HL-60/S4 (cell line): ENCODE data around the gene MAD2L1BP.

Source experiments
- in situ Hi-C: fragments of 300-500 bp; cut with MboI; formaldehyde crosslinking; loops from 2 replicates; pipeline ENCODE4 v1.14.3; 2022; ENCODE audit warnings: low sequenced_read_pairs

The MAD2L1BP gene

DNA sequence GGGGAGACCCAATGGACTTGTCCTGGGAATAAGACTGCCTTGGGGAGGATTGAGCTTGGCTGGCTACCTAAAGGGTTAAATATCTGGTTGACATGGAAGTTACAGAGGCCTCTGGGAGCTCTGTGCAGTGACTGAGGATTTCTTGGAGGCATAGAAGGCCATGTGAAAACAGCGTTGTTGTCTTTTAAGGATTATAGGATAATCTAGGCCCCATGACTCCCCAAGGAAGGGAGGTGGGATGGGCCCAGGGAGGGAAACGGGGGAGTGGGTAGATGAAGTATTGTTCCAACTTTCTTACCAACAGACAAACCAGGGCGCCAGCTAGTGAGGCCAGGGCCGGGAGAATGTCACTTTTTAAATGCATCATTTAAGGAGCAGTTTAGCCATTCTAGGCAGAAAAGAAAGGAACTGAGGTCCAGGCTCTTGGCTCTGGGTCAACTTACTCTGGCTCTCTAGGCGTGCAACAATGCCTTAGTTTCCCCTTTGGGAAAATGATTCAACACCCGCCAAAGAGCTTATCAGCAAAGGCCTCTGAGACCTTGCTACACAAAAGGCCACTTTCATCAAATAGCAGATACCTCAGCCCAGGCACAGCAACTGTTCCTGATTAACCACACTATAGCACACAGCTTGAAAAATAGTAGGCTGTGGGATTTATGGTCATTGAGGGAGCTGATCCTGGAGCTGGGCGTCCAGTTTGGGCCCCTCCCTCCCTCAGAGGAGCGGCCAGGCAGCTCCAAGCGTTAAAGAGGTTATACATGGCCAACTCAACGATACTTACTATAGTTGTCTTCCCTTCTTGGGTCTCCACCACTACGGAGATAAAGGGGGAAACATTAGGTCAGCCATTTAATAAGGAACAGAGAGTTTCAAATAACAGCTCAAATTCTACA is 44.9 kb downstream of the MAD2L1BP start:
- in situ Hi-C loops = no loop called here

DNA sequence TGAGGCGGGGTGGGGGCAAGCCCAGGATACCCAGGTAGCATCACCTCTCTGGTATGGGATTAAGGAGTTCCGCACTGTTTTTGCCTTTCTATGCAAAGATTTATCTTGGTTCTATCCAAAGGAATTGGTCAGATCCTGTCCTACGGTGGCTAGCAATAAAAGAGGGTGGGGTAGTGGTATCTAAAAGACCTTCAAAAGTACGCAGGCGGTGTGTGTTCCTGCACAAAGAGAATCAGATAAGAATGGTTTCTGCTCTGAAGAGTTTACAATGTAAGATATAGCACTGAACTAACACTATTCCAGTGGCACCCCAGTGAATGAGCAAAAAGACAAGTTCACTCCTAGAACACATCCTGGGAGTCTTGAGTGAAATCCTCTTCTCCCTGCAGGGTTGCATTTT is 45.7 kb downstream of the MAD2L1BP start:
- in situ Hi-C loops = no loop called here

DNA sequence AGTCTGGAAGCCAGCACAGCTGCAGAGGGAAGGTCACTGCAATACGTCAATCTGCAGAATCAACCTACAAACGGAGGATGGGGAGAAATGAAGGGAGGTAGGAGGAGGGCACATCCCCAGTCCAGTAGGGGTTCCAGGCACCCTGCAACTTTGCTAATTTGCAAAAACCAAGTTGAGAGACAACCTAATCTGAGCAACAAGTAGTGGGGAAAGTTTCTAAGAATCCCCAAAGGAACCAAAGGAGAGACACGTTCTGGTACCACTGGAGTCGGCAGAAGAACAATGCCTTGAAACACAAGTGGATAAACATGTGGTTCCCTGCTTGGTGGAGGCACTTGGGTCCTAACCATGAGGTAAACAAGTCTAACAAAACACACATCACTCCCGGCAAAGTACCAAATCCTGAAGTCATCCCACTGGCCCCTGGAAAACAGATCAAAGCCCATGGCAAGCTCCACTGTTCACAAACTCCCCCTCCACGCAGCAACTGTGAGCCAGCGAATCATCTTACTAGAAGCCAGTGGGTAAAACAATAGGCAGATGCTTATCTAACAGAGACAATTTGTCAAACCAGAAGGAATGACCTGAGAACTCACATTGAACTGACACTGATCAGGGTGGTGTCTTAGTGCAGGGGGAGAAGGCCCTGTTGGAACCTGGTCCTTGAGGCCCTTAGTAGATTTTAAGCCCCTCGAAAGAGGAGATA is 47.2 kb downstream of the MAD2L1BP start:
- in situ Hi-C loops = no loop called here

DNA sequence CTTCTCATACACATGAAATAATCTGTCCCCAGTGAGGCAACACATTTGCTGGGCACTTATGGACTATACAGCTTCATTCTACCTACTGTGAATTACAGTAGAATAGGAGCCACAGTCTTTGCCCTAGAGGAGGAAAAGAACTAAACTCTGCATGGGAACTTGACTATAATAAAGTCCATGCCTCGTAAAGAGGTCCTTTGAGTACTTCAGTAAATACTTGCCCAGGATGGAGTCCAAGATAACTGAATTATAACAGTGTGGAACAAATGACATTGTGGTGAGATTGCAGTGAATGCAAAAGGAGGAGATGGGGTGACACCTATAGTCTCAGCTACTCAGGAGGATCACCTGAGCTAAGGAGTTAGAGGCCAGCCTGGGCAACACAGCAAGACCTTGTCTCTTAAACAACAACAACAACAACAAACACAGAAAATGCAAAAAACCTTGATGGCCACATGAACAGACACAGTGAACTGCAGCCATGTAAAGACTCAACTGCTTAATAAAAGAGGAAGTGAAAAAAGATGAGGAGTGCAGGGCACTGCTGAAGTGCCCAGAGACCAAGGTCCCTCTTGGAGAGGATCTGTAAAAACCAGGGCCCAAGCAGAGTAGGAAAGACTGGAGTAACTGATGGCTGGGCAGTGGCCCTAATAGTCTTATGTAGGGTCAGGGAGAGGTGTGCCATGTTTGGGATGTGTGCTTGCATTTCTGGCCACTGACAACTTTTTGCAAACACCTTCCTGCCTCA is 48.2 kb downstream of the MAD2L1BP start:
- in situ Hi-C loops = no loop called here

DNA sequence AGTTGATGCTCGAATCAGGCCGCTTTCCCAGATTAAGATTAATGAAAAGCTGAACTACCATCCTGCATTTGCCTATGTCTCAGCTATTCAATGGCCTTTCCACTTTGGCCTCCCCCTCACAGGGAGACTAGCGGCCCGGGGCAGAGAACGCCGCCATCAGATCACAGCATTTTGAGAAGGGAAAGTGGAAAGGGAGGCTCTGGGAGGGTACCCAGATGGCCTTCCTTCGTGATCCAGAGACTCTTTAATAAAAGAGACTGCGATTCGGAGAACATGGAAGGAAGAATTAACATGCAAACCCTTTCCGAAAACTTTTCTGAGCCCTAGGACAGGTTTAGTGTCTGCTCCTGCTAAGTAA is 51.4 kb downstream of the MAD2L1BP start:
- in situ Hi-C loops = no loop called here

DNA sequence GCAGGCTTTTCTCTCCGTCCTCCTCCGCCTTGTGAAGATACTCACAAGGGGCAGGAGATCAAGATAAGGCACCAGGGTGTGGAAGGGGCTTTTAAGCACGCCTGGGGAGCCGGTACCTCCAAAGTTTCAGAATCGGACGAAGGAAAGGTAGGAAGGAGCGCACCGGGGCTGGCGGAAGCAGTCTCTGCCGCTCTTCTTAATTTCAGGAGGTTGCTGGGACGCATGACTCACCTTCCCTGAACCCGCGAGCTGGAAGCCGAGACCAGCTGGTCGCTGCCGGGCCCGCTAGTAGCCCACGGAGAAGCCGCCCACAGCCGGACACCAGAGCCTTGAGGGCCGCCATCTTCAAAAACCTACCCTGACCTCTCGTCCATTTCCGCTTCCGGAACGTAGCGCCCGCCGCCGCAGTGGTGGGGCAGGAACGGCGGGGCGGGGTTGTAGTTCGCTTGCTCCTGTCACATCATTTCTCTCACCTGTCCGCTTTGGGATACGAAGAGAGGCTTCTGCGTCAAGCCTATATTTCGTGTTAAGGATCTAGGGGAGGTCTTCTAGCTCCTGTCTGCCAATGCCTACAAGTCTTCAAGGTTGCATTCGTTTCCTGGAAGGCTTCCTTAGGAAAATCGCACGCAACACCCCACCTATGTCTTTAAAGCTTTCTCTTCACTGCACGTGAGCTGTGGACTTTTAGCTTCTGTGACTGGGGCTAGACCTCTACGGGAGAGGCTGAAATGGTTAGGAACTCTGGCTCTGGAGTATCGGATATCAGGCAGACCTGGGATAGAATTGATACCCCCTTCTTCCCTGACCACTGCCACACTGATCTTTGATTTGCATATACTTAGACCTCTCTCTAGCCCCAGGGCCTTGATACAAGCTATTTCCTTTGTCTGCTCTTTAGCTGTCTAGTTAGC is 52.1 kb downstream of the MAD2L1BP start, which contains the start of gene MRPS18A:
MRPS18A (minus strand) TSS at position 355 of the 911 bp plus-strand sequence; CDS start at position 343, 12 bp downstream.
- in situ Hi-C loops = no loop called here

DNA sequence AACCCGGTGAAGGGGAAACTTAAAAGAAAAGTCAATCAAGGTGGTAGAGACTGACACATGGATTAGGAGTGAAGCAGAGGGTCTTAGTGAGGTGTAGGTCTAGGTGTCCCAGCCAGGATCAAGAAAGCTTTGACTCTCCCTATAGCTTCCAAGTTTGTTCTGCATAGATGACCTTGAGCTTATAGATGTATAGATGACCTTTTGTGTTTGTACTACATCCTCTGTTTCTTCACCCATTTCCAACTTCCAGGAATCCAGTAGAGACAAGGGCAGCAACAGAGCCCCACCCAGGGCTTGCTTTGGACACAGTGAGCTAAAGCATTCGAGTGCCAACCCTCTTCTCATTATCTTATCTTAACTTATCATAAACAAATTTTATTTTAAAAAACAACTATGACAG is 53.8 kb downstream of the MAD2L1BP start:
- in situ Hi-C loops = no loop called here
